ENCODE data around the gene KCNG1. TPM values are rescaled to one million over a fixed set of nuclear protein-coding genes. Genes with fewer than 3 reads are reported as not detected.

Gene KCNG1
- total RNA-seq, 1 donor from 2014 or later: 7.4 TPM

DNA sequence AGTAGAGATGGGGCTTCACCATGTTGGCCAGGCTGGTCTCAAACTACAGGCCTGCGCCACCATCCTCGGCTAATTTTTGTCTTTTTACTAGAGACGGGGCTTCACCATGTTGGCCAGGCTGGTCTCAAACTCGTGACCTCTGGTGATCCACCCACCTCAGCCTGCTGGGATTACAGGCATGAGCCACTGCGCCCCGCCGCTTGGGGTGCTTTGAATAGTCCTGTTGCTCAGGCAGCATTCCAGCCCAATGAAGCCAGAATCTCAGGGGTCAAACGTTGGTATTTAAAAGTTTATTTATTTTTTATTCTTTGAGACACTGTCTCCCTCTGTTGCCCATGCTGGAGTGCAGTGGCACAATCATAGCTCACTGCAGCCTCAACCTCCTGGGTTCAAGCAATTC lies 53.0 kb downstream of the KCNG1 start:
- H3K9me3 Mint-ChIP-seq: no peaks in the 10 kb centered on the region
- TF ChIP-seq, protein P1, sequence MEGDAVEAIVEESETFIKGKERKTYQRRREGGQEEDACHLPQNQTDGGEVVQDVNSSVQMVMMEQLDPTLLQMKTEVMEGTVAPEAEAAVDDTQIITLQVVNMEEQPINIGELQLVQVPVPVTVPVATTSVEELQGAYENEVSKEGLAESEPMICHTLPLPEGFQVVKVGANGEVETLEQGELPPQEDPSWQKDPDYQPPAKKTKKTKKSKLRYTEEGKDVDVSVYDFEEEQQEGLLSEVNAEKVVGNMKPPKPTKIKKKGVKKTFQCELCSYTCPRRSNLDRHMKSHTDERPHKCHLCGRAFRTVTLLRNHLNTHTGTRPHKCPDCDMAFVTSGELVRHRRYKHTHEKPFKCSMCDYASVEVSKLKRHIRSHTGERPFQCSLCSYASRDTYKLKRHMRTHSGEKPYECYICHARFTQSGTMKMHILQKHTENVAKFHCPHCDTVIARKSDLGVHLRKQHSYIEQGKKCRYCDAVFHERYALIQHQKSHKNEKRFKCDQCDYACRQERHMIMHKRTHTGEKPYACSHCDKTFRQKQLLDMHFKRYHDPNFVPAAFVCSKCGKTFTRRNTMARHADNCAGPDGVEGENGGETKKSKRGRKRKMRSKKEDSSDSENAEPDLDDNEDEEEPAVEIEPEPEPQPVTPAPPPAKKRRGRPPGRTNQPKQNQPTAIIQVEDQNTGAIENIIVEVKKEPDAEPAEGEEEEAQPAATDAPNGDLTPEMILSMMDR (IDR thresholded peaks at IDR 0.05): no peak
- ATAC-seq (ENCODE audit: low read depth) (no peak), DNase-seq (no peak)
- H3K4me3 Mint-ChIP-seq: no peak overlapping the region
- CTCF ChIA-PET: no interaction called here
- no peaks in the 10 kb centered on the region for H3K36me3 Mint-ChIP-seq (ENCODE audit: low read depth)
- intact Hi-C loops (cut with micrococcal nuclease): no loop called here
- H3K4me1 Mint-ChIP-seq: no peaks in the 10 kb centered on the region
- POLR2A ChIA-PET: no interaction called here
- H3K27ac Mint-ChIP-seq: no peak overlapping the region
- peaks cover 8% of the 10 kb centered on the region for H3K27me3 Mint-ChIP-seq

DNA sequence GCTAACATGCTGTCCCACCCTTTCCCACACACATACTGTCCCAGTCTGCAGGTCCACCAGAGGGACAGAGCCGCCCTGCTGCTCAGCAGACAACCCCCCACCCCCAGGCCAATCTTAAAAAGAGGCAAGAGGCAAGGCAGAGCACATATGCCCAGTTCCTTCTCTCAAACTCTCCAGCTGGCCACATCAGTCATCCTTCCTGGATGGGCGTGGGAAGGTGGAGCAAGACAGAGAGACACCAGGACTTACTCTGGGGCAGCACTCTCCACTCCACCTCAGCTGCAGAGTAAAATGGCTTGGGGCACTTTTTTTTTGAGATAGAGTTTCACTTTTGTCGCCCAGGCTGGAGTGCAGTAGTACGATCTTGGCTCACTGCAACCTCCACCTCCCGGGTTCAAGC lies 53.5 kb downstream of the KCNG1 start:
- intact Hi-C loops (cut with micrococcal nuclease): no loop called here
- H3K4me1 Mint-ChIP-seq: no peaks in the 10 kb centered on the region
- H3K27ac Mint-ChIP-seq: no peak overlapping the region
- DNase-seq (no peak), ATAC-seq (ENCODE audit: low read depth) (no peak)
- no peak overlapping the region for H3K4me3 Mint-ChIP-seq
- peaks cover 6% of the 10 kb centered on the region for H3K27me3 Mint-ChIP-seq
- H3K36me3 Mint-ChIP-seq (ENCODE audit: low read depth): no peaks in the 10 kb centered on the region
- POLR2A ChIA-PET: no interaction called here
- no peaks in the 10 kb centered on the region for H3K9me3 Mint-ChIP-seq
- TF ChIP-seq, protein P1 (IDR thresholded peaks at IDR 0.05): no peak
- CTCF ChIA-PET: no interaction called here

DNA sequence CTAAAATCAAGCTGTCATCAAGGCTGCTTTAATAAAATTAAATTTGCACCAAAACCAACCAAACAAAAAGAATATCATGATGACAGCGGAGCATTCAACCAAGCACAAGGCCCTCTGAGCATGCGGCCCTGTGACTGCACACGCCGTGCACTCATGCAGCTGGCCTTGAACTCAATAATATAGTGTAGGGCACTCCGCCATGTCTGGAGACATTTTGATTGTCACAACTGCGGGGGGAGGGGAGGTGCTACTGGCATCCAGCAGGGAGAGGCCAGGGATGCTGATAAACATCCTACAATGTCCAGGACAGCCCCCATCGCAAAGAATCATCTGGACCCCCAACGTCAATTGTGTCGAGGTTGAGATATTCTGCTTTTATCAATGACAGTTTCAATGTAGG lies 54.6 kb downstream of the KCNG1 start:
- no peaks in the 10 kb centered on the region for H3K9me3 Mint-ChIP-seq
- peaks cover 5% of the 10 kb centered on the region for H3K27me3 Mint-ChIP-seq
- CTCF ChIA-PET: no interaction called here
- no peak for DNase-seq
- no peak overlapping the region for H3K27ac Mint-ChIP-seq
- H3K4me1 Mint-ChIP-seq: no peaks in the 10 kb centered on the region
- intact Hi-C loops (cut with micrococcal nuclease): no loop called here
- H3K36me3 Mint-ChIP-seq (ENCODE audit: low read depth): no peaks in the 10 kb centered on the region
- POLR2A ChIA-PET: no interaction called here
- no peak overlapping the region for H3K4me3 Mint-ChIP-seq
- TF ChIP-seq, protein P1 (IDR thresholded peaks at IDR 0.05): no peak
- no peak for ATAC-seq (ENCODE audit: low read depth)

DNA sequence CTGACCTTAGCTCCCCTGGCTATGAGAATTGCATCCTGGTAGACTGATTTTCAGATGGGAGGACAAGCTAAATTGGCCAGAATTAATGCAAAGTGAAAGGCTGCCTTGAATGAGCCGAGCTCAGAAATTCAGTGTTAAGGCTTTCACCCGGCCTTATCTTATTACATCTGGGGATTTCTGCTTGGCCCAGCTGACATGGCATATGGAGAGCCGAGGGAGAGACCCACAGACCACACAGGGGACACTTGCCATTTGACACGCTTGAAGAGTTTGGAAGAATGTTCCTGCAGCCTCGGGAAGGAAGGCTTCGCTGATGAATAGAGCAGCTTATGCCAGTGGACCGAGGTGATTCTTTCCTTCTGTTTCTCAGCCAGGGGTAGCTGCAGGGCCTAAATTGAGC lies 55.3 kb downstream of the KCNG1 start:
- Mint-ChIP-seq H3K27ac (no peak overlapping the region), H3K36me3 (ENCODE audit: low read depth) (peaks cover 2% of the 10 kb centered on the region), H3K27me3 (peaks cover 3% of the 10 kb centered on the region), H3K4me3 (no peak overlapping the region), H3K4me1 (no peaks in the 10 kb centered on the region), H3K9me3 (no peaks in the 10 kb centered on the region)
- ChIA-PET POLR2A (no interaction called here), CTCF (no interaction called here)
- ATAC-seq (ENCODE audit: low read depth): no peak
- intact Hi-C loops (cut with micrococcal nuclease): no loop called here
- TF ChIP-seq, protein P1 (IDR thresholded peaks at IDR 0.05): no peak
- DNase-seq: no peak

DNA sequence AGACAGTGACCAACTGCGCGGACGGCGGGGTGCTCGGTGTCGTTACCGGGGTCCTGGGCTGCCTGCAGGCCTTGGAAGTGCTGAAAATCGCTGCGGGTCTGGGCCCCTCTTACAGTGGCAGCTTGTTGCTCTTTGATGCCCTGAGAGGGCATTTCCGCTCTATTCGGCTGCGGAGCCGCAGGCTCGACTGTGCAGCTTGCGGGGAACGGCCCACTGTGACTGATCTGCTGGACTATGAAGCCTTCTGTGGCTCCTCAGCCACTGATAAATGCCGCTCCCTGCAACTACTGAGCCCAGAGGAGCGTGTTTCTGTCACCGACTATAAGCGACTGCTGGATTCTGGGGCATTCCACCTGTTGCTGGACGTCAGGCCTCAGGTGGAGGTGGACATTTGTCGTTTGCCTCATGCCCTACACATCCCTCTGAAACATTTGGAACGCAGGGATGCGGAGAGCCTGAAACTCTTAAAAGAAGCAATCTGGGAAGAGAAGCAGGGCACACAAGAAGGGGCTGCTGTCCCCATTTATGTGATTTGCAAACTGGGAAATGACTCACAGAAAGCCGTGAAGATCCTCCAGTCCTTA lies 63.3 kb downstream of the KCNG1 start:
- intact Hi-C loops (cut with micrococcal nuclease): no loop called here
- TF ChIP-seq, protein P1 (IDR thresholded peaks at IDR 0.05): no peak
- H3K4me3 Mint-ChIP-seq: peak overlapping the region; percentile 96
- no peaks in the 10 kb centered on the region for H3K27me3 Mint-ChIP-seq
- CTCF ChIA-PET: interaction anchor here (1.0 to 1.8 kb wide), 2 partner anchors 165 to 169 kb away, joined by 4 to 12 read pairs; partner anchors contain the start of gene BCAS4
- H3K9me3 Mint-ChIP-seq: no peaks in the 10 kb centered on the region
- peaks cover 35% of the 10 kb centered on the region for H3K36me3 Mint-ChIP-seq (ENCODE audit: low read depth)
- peak overlapping the region; percentile 99 for H3K27ac Mint-ChIP-seq
- H3K4me1 Mint-ChIP-seq: peaks cover 49% of the 10 kb centered on the region
- DNase-seq: no peak
- no peak for ATAC-seq (ENCODE audit: low read depth)
- POLR2A ChIA-PET: interaction anchor here (3.0 to 3.1 kb wide), 2 partner anchors 29 to 169 kb away, joined by 43 to 126 read pairs; partner anchors contain the start of gene ADNP

Data from activated B cell treated with CpG ODN at 0.5 μM for 24 hours (primary cell).